Mesenchymal stem cell (in vitro differentiated cells and primary cell): ENCODE data around the gene RUFY2.
A peak's percentile ranks its signal among the peaks of the same experiment; 100 is the strongest.

ENCODE experiments used
- DNase-seq: peaks from one replicate; pipeline ENCODE4 v3.0.0-alpha.2; 2013
- H2AFZ ChIP-seq: one replicate; pipeline ENCODE4 v1.6.1; 2013; ENCODE audit warnings: low read depth, mild to moderate bottlenecking, control low read depth, inconsistent platforms, low read length, moderate library complexity
- H2AK5ac ChIP-seq: 2 replicates; pipeline ENCODE4 v1.6.1; 2013; ENCODE audit warnings: low read length, moderate library complexity, mild to moderate bottlenecking, inconsistent platforms; ENCODE audit not compliant: severe bottlenecking
- H2BK120ac ChIP-seq: one replicate; pipeline ENCODE4 v1.6.1; 2013; ENCODE audit warnings: low read depth, mild to moderate bottlenecking, inconsistent platforms, low read length, moderate library complexity
- H2BK12ac ChIP-seq, 2 experiments: one replicate each; pipeline ENCODE4 v1.6.1; 2013; ENCODE audit warnings: inconsistent platforms in 2 of 2, low read length in 2 of 2, mild to moderate bottlenecking in 2 of 2, moderate library complexity in 2 of 2, control low read depth in 1 of 2
- H2BK15ac ChIP-seq: one replicate; pipeline ENCODE4 v1.6.1; 2013; ENCODE audit warnings: mild to moderate bottlenecking, low read depth, inconsistent platforms; ENCODE audit not compliant: poor library complexity, severe bottlenecking
- H2BK5ac ChIP-seq: 2 replicates; pipeline ENCODE4 v1.6.1; 2013; ENCODE audit warnings: low read depth, mild to moderate bottlenecking, low read length, control low read depth, inconsistent platforms; ENCODE audit not compliant: poor library complexity, severe bottlenecking
- H3K14ac ChIP-seq, 2 experiments: one replicate each; pipeline ENCODE4 v1.6.1; 2013; ENCODE audit warnings: inconsistent platforms in 2 of 2, low read length in 2 of 2, control low read depth in 1 of 2, mild to moderate bottlenecking in 1 of 2, moderate library complexity in 1 of 2
- H3K18ac ChIP-seq, 2 experiments: one replicate each; pipeline ENCODE4 v1.6.1; 2013; ENCODE audit warnings: inconsistent platforms in 2 of 2, low read length in 2 of 2, control low read depth in 1 of 2, low read depth in 1 of 2, mild to moderate bottlenecking in 1 of 2
- H3K23ac ChIP-seq, 2 experiments: one replicate each; pipeline ENCODE4 v1.6.1; 2013; ENCODE audit warnings: inconsistent platforms in 2 of 2, low read length in 2 of 2, mild to moderate bottlenecking in 2 of 2, moderate library complexity in 2 of 2, control low read depth in 1 of 2
- H3K27ac ChIP-seq: 2 replicates; pipeline ENCODE4 v1.5.1; 2013; ENCODE audit warnings: mild to moderate bottlenecking, moderate library complexity, low read length, control low read depth, inconsistent platforms; ENCODE audit not compliant: poor library complexity, severe bottlenecking
- H3K27me3 ChIP-seq, 2 experiments: 2 replicates each; pipeline versions ENCODE4 v1.6.1 to v1.7.0; 2013; ENCODE audit warnings: low read length in 2 of 2, mild to moderate bottlenecking in 2 of 2, moderate library complexity in 2 of 2, control low read depth in 1 of 2, inconsistent platforms in 1 of 2; ENCODE audit not compliant: control insufficient read depth in 1 of 2, insufficient read depth in 1 of 2
- H3K36me3 ChIP-seq, 2 experiments: 2 replicates each; pipeline versions ENCODE4 v1.6.1 to v1.7.0; 2013; ENCODE audit warnings: low read length in 2 of 2, control low read depth in 1 of 2, inconsistent platforms in 1 of 2, low read depth in 1 of 2, mild to moderate bottlenecking in 1 of 2; ENCODE audit not compliant: insufficient read depth in 2 of 2, control insufficient read depth in 1 of 2
- H3K4ac ChIP-seq, 2 experiments: one replicate each; pipeline ENCODE4 v1.6.1; 2013; ENCODE audit warnings: inconsistent platforms in 2 of 2, low read length in 2 of 2, mild to moderate bottlenecking in 2 of 2, moderate library complexity in 2 of 2, control low read depth in 1 of 2, low read depth in 1 of 2
- H3K4me1 ChIP-seq: 2 replicates; pipeline ENCODE4 v1.6.1; 2013; ENCODE audit warnings: low read depth, low read length, control low read depth; ENCODE audit not compliant: control insufficient read depth, insufficient read depth
- H3K4me2 ChIP-seq: 2 replicates; pipeline ENCODE4 v1.6.1; 2013; ENCODE audit warnings: low read length, mild to moderate bottlenecking, inconsistent platforms; ENCODE audit not compliant: poor library complexity, severe bottlenecking
- H3K4me3 ChIP-seq, 2 experiments: 2 replicates each; pipeline versions ENCODE4 v1.5.1 to v1.7.0; 2013; ENCODE audit warnings: low read length in 2 of 2, mild to moderate bottlenecking in 2 of 2, control low read depth in 1 of 2, low read depth in 1 of 2; ENCODE audit not compliant: insufficient read depth in 1 of 2
- H3K79me1 ChIP-seq: replicated peaks from 2 replicates; pipeline ENCODE4 v1.6.1; 2013; ENCODE audit warnings: mild to moderate bottlenecking, control low read depth, low read length, inconsistent platforms; ENCODE audit not compliant: poor library complexity, severe bottlenecking
- H3K9ac ChIP-seq: 2 replicates; pipeline ENCODE4 v1.7.0; 2013; ENCODE audit warnings: mild to moderate bottlenecking, low read length, moderate library complexity
- H3K9me3 ChIP-seq: 2 replicates; pipeline ENCODE4 v1.7.0; 2013; ENCODE audit warnings: mild to moderate bottlenecking, low read length; ENCODE audit not compliant: control insufficient read depth
- H4K8ac ChIP-seq: one replicate; pipeline ENCODE4 v1.6.1; 2013; ENCODE audit warnings: inconsistent platforms, mild to moderate bottlenecking, low read length, moderate library complexity
- H4K91ac ChIP-seq: one replicate; pipeline ENCODE4 v1.6.1; 2013; ENCODE audit warnings: mild to moderate bottlenecking, low read length, inconsistent platforms
- WGBS: methylation state at CpG from one replicate; pipeline ENCODE4 v1.1.7; 2013; ENCODE audit warnings: mixed read lengths; 5-methylcytosine and 5-hydroxymethylcytosine counted together

The RUFY2 gene

DNA sequence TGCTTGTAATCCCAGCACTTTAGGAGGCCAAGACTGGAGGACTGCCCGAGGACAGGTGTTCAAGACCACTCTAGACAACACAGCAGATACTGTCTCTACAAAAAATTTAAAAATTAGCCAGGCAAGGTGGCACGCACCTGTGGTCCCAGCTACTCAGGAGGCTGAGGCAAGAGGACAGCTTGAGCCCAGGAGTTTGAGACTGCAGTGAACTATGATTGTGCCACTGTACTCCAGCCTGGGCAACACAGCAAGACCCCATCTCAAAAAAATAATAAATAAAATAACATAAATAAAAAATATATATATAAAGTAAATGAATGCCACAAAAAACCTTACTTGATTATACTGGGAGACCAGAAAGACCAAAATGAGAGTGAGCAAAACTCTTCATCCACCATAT, 53.5 kb downstream of the RUFY2 start:
- H2BK120ac ChIP-seq = no peak overlapping the region
- H3K4me3 ChIP-seq = no peak overlapping the region
- 93% methylated on average over 2 of the region's 2 CpGs for WGBS
- no peaks in the 10 kb centered on the region for H3K4me1 ChIP-seq
- no peak overlapping the region for H4K8ac ChIP-seq
- H2BK5ac ChIP-seq = no peak overlapping the region
- no peak overlapping the region for H3K27ac ChIP-seq
- H3K14ac ChIP-seq = no peak overlapping the region
- H2BK12ac ChIP-seq = no peak overlapping the region
- no peak overlapping the region for H2BK15ac ChIP-seq
- H4K91ac ChIP-seq = no peak overlapping the region
- H3K9me3 ChIP-seq = no peaks in the 10 kb centered on the region
- no peak overlapping the region for H2AK5ac ChIP-seq
- no peak for DNase-seq
- no peak overlapping the region for H3K4me2 ChIP-seq
- no peak overlapping the region for H2AFZ ChIP-seq
- H3K27me3 ChIP-seq = no peaks in the 10 kb centered on the region
- no peak overlapping the region for H3K4ac ChIP-seq
- peaks cover 41 to 64% of the 10 kb centered on the region in 2 experiments for H3K36me3 ChIP-seq
- H3K23ac ChIP-seq = no peak overlapping the region
- H3K18ac ChIP-seq = no peak overlapping the region
- H3K9ac ChIP-seq = no peak overlapping the region
- H3K79me1 ChIP-seq = peaks cover 12% of the 10 kb centered on the region

DNA sequence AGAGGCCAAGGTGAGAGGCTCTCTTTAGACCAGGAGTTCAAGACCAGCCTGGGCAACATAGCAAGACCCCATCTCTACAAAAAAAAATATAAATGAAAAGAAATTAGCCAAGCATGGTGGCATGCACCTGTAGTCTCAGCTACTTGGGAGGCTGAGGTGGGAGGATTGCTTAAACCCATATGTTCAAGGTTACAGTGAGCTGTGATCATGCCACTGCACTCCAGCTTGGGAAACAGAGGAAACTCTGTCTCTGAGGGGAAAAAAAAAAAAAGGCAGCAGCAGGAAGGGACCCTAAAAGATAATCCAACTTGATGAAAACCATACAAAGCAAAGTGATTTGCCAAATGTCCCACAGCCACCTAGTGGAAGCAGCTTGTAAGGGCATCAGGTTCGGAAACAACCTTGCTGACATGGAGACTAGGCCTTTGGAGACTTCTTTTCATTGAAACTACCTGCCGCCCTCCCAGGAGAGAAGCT, 58.8 kb downstream of the RUFY2 start:
- Histone ChIP-seq H2AK5ac (no peak overlapping the region), H3K4me3 (no peak overlapping the region), H2BK5ac (no peak overlapping the region), H3K36me3 (peaks cover 16 to 66% of the 10 kb centered on the region in 2 experiments), H3K79me1 (peaks cover 3% of the 10 kb centered on the region), H4K8ac (no peak overlapping the region), H3K4me1 (no peaks in the 10 kb centered on the region), H3K27me3 (no peaks in the 10 kb centered on the region), H3K18ac (no peak overlapping the region), H2BK120ac (no peak overlapping the region), H3K9me3 (no peaks in the 10 kb centered on the region), H3K4me2 (no peak overlapping the region), H2AFZ (no peak overlapping the region), H3K14ac (no peak overlapping the region), H4K91ac (no peak overlapping the region), H3K9ac (no peak overlapping the region), H2BK12ac (no peak overlapping the region), H3K4ac (no peak overlapping the region), H2BK15ac (no peak overlapping the region), H3K27ac (no peak overlapping the region), H3K23ac (no peak overlapping the region)
- peak; percentile 65 for DNase-seq
- WGBS = 38% methylated on average over 2 of the region's 2 CpGs

GRCh38 chr10:68346774-68347173, 60.3 kb downstream of the RUFY2 start:
- Histone ChIP-seq H4K8ac (no peak overlapping the region), H3K18ac (no peak overlapping the region), H2BK5ac (no peak overlapping the region), H3K79me1 (peaks cover 3% of the 10 kb centered on the region), H2AFZ (no peak overlapping the region), H3K4ac (no peak overlapping the region), H2BK15ac (no peak overlapping the region), H2BK120ac (no peak overlapping the region), H3K4me2 (no peak overlapping the region), H3K4me1 (no peaks in the 10 kb centered on the region), H4K91ac (no peak overlapping the region), H3K4me3 (no peak overlapping the region), H3K36me3 (peaks cover 8 to 68% of the 10 kb centered on the region in 2 experiments), H3K9ac (no peak overlapping the region), H3K27me3 (no peaks in the 10 kb centered on the region), H3K27ac (no peak overlapping the region), H3K23ac (no peak overlapping the region), H3K9me3 (no peaks in the 10 kb centered on the region), H2AK5ac (no peak overlapping the region), H2BK12ac (no peak overlapping the region), H3K14ac (no peak overlapping the region)
- 77% methylated on average over 4 of the region's 4 CpGs for WGBS
- no peak for DNase-seq

- no peak overlapping the region for H2BK12ac ChIP-seq
- H3K79me1 ChIP-seq = peaks cover 3% of the 10 kb centered on the region
- no peak overlapping the region for H2BK120ac ChIP-seq
- H3K4me2 ChIP-seq = no peak overlapping the region
- H2AK5ac ChIP-seq = no peak overlapping the region
- no peak overlapping the region for H4K8ac ChIP-seq
- H3K27ac ChIP-seq = no peak overlapping the region
- WGBS = 88% methylated on average over 1 of the region's 4 CpGs
- H3K36me3 ChIP-seq = peaks cover 8 to 79% of the 10 kb centered on the region in 2 experiments
- no peak overlapping the region for H3K23ac ChIP-seq
- H3K4ac ChIP-seq = no peak overlapping the region
- H2BK5ac ChIP-seq = no peak overlapping the region
- DNase-seq = no peak
- no peak overlapping the region for H3K14ac ChIP-seq
- no peak overlapping the region for H3K9ac ChIP-seq
- H3K18ac ChIP-seq = no peak overlapping the region
- H4K91ac ChIP-seq = no peak overlapping the region
- H3K4me1 ChIP-seq = no peaks in the 10 kb centered on the region
- H2BK15ac ChIP-seq = no peak overlapping the region
- no peak overlapping the region for H3K4me3 ChIP-seq
- H3K9me3 ChIP-seq = no peaks in the 10 kb centered on the region
- no peak overlapping the region for H2AFZ ChIP-seq
- H3K27me3 ChIP-seq = no peaks in the 10 kb centered on the region
These were observed 61.5 kb downstream of the RUFY2 start for GRCh38 chr10:68345621-68346020.
